ENCODE measurements around the gene SCARB1.

Gene SCARB1

GRCh38 chr12:124864326-124864752 lies 675 bp upstream of the SCARB1 start:
- no peak for DNase-seq (ENCODE audit: low spot score)

GRCh38 chr12:124862768-124863415 lies 772 bp downstream of the SCARB1 start:
- DNase-seq (ENCODE audit: low spot score) = peak; percentile 61

- no peak for DNase-seq (ENCODE audit: low spot score)
Measured at GRCh38 chr12:124861898-124862676, 1.6 kb downstream of the SCARB1 start.

- DNase-seq (ENCODE audit: low spot score) = peak; percentile 92
Measured at GRCh38 chr12:124861492-124861891, 2.2 kb downstream of the SCARB1 start.

- DNase-seq (ENCODE audit: low spot score) = no peak
Measured at GRCh38 chr12:124857921-124858461, 5.7 kb downstream of the SCARB1 start.

- no peak for DNase-seq (ENCODE audit: low spot score)
Measured at GRCh38 chr12:124856842-124857178, 6.9 kb downstream of the SCARB1 start.

- no peak for DNase-seq (ENCODE audit: low spot score)
Measured at GRCh38 chr12:124856132-124856841, 7.4 kb downstream of the SCARB1 start.

- no peak for DNase-seq (ENCODE audit: low spot score)
Measured at GRCh38 chr12:124855275-124855957, 8.2 kb downstream of the SCARB1 start.

- DNase-seq (ENCODE audit: low spot score) = no peak
Measured at GRCh38 chr12:124854637-124855184, 9.0 kb downstream of the SCARB1 start.

GRCh38 chr12:124853781-124854636 lies 9.7 kb downstream of the SCARB1 start:
- DNase-seq (ENCODE audit: low spot score) = no peak

GRCh38 chr12:124852911-124853427 lies 10.7 kb downstream of the SCARB1 start:
- no peak for DNase-seq (ENCODE audit: low spot score)

GRCh38 chr12:124852329-124852831 lies 11.3 kb downstream of the SCARB1 start:
- DNase-seq (ENCODE audit: low spot score) = no peak

GRCh38 chr12:124851342-124851741 lies 12.3 kb downstream of the SCARB1 start:
- no peak for DNase-seq (ENCODE audit: low spot score)

- DNase-seq (ENCODE audit: low spot score) = no peak
Measured at GRCh38 chr12:124849382-124849781, 14.3 kb downstream of the SCARB1 start.

GRCh38 chr12:124848621-124849380 lies 14.9 kb downstream of the SCARB1 start:
- no peak for DNase-seq (ENCODE audit: low spot score)

- DNase-seq (ENCODE audit: low spot score) = peak; percentile 97
Measured at GRCh38 chr12:124847113-124848074, 16.3 kb downstream of the SCARB1 start.

- no peak for DNase-seq (ENCODE audit: low spot score)
Measured at GRCh38 chr12:124844411-124845397, 19.0 kb downstream of the SCARB1 start.
